Endothelial cell of umbilical vein (primary cell): ENCODE results near the gene FZD1. TPM values are rescaled to one million over a fixed set of nuclear protein-coding genes. Genes with fewer than 3 reads are reported as not detected.

Source experiments
- BruUV-seq: library from RNA; stranded (reverse); fragments of 400-500 nt; replicated peaks from 2 replicates; lab custom pipeline; 2021; lab: Mats Ljungman, UMichigan
- CTCF ChIA-PET: fragments of 300-600, 350-600 bp; sonication (Branson Sonifier 250); formaldehyde crosslinking; loops from one replicate; lab custom pipeline; 2021; ENCODE audit warnings: antibody characterized with exemption, inconsistent platforms; lab: Charles Lee
- POLR2A ChIA-PET: fragments of 300-600, 350-600 bp; sonication (Branson Sonifier 250); formaldehyde crosslinking; loops from one replicate; lab custom pipeline; 2021; ENCODE audit warnings: antibody characterized with exemption, inconsistent platforms; lab: Charles Lee
- DNase-seq: peaks from one replicate; pipeline ENCODE4 v3.0.0-alpha.2; 2011; ENCODE audit warnings: low read depth, low spot score
- FAIRE-seq: peaks from 2 replicates; lab custom pipeline; 2011; peaks lifted over from hg19 to GRCh38; lab: Jason Lieb, UNC
- H2AFZ ChIP-seq: 2 replicates; pipeline ENCODE4 v1.6.0; 2012; ENCODE audit warnings: low read depth, low read length, control low read depth, inconsistent platforms
- H3K27ac ChIP-seq: 2 replicates; pipeline ENCODE4 v1.5.1; 2011; ENCODE audit warnings: low read depth, mild to moderate bottlenecking, control low read depth, low read length, moderate library complexity; ENCODE audit not compliant: insufficient read depth
- H3K27me3 ChIP-seq, 2 experiments: 2 replicates each; pipeline versions ENCODE4 v1.6.0 to v1.6.1; 2011; ENCODE audit warnings: low read length in 2 of 2, mixed read lengths in 1 of 2; ENCODE audit not compliant: control insufficient read depth in 2 of 2, insufficient read depth in 2 of 2
- H3K36me3 ChIP-seq, 2 experiments: 2 replicates in 1 of 2; 3 replicates in 1 of 2; pipeline ENCODE4 v1.5.1; 2011; ENCODE audit warnings: low read length in 2 of 2, mild to moderate bottlenecking in 1 of 2, moderate library complexity in 1 of 2; ENCODE audit not compliant: control insufficient read depth in 2 of 2, insufficient read depth in 2 of 2; ENCODE audit errors: extremely low read depth in 1 of 2
- H3K4me1 ChIP-seq: 3 replicates; pipeline ENCODE4 v1.5.1; 2011; ENCODE audit warnings: mild to moderate bottlenecking, low read length; ENCODE audit not compliant: control insufficient read depth, insufficient read depth; ENCODE audit errors: extremely low read depth
- H3K4me2 ChIP-seq: 2 replicates; pipeline ENCODE4 v1.6.1; 2011; ENCODE audit warnings: low read length, control low read depth, mixed read lengths; ENCODE audit not compliant: insufficient read depth
- H3K4me3 ChIP-seq, 3 experiments: fragments of 200-600 bp in 1 of 3; sonication (generic), shearing (Covaris generic) in 1 of 3; replicated peaks in 1 of 3; 2 replicates each; pipeline ENCODE4 v1.5.1; 2011 to 2016; ENCODE audit warnings: control low read depth in 3 of 3, low read length in 3 of 3, mild to moderate bottlenecking in 2 of 3, inconsistent platforms in 1 of 3, low read depth in 1 of 3, moderate library complexity in 1 of 3; ENCODE audit not compliant: insufficient read depth in 1 of 3
- H3K79me2 ChIP-seq: 2 replicates; pipeline ENCODE4 v1.6.0; 2012; ENCODE audit warnings: low read length, inconsistent platforms; ENCODE audit not compliant: control insufficient read depth, insufficient read depth
- H3K9ac ChIP-seq: replicated peaks from 2 replicates; pipeline ENCODE3; 2011; ENCODE audit warnings: low read length, control low read depth; ENCODE audit not compliant: insufficient read depth; ENCODE audit errors: extremely low read depth
- H3K9me1 ChIP-seq: replicated peaks from 3 replicates; pipeline ENCODE4 v1.6.0; 2011; ENCODE audit warnings: mild to moderate bottlenecking, low read length; ENCODE audit not compliant: control insufficient read depth, insufficient read depth; ENCODE audit errors: extremely low read depth
- H3K9me3 ChIP-seq: replicated peaks from 2 replicates; pipeline ENCODE4 v1.5.1; 2012; ENCODE audit warnings: low read length, inconsistent platforms; ENCODE audit not compliant: control insufficient read depth, insufficient read depth
- H4K20me1 ChIP-seq: replicated peaks from 2 replicates; pipeline ENCODE3; 2011; ENCODE audit warnings: mild to moderate bottlenecking, low read length; ENCODE audit not compliant: control insufficient read depth, insufficient read depth; ENCODE audit errors: extremely low read depth
- EZH2 ChIP-seq: IDR thresholded peaks from 2 replicates; pipeline ENCODE4 v1.6.1; 2012; ENCODE audit warnings: borderline replicate concordance, low read depth, mild to moderate bottlenecking, moderate library complexity, low read length, inconsistent platforms; ENCODE audit not compliant: severe bottlenecking
- FOS ChIP-seq: IDR thresholded peaks from 2 replicates; pipeline ENCODE4 v1.6.1; 2011; ENCODE audit warnings: mild to moderate bottlenecking, low read length, moderate library complexity, borderline replicate concordance; ENCODE audit not compliant: insufficient read depth
- GATA2 ChIP-seq: IDR thresholded peaks from 2 replicates; pipeline ENCODE4 v1.7.0; 2011; ENCODE audit warnings: low read depth, mild to moderate bottlenecking, moderate library complexity, mixed read lengths, low read length; ENCODE audit not compliant: insufficient read length, insufficient read depth
- JUN ChIP-seq: IDR thresholded peaks from 2 replicates; pipeline ENCODE4 v1.6.1; 2011; ENCODE audit warnings: borderline replicate concordance, low read depth; ENCODE audit not compliant: insufficient read length, insufficient read depth
- MYC ChIP-seq: IDR thresholded peaks from one replicate; pipeline ENCODE4 v1.6.1; 2011; ENCODE audit warnings: mild to moderate bottlenecking, low read depth, low read length
- POLR2A ChIP-seq: IDR thresholded peaks from 2 replicates; pipeline ENCODE4 v1.6.1; 2012; ENCODE audit warnings: low read depth, mild to moderate bottlenecking, control low read depth, low read length
- POLR2AphosphoS5 ChIP-seq: IDR thresholded peaks from 2 replicates; pipeline ENCODE4 v1.6.1; 2012; ENCODE audit warnings: low read depth, mild to moderate bottlenecking, control low read depth, low read length, moderate library complexity; ENCODE audit not compliant: insufficient read depth
- dilution Hi-C: fragments of 300-500 bp; cut with MboI; formaldehyde crosslinking; loops from one replicate; pipeline ENCODE4 v1.15.0; 2019; ENCODE audit warnings: low sequenced_read_pairs; ENCODE audit not compliant: extremely low pct_ligation_motif_present
- intact Hi-C: fragments of 100-400 bp; cut with micrococcal nuclease; formaldehyde crosslinking; loops from one replicate; pipeline ENCODE4 v1.10.0; 2022
- polyA plus RNA-seq, 4 experiments: library from polyadenylated mRNA; depleted of rRNA in 3 of 4; stranded (reverse) in 3 of 4; unstranded in 1 of 4; fragments of >200 nt; gene quantifications; 2 replicates each; pipeline versions ENCODE4 v1.2.1 to v1.2.3, GENCODE V29; 2011 to 2012; ENCODE audit warnings: missing spikeins in 1 of 4
- total RNA-seq: library from RNA; stranded (reverse); gene quantifications from 2 replicates; pipeline ENCODE4 v1.2.3, GENCODE V29; 2021
- TF ChIP-seq, protein P1 (sequence below), 2 donors: IDR thresholded peaks; 1 replicate in 1 of 2; 2 replicates in 1 of 2; pipeline ENCODE4 v1.5.1; 2011; ENCODE audit warnings: low read length in 2 of 2, mild to moderate bottlenecking in 2 of 2, moderate library complexity in 2 of 2, control low read depth in 1 of 2, inconsistent platforms in 1 of 2, low read depth in 1 of 2; ENCODE audit not compliant: insufficient read depth in 1 of 2; ENCODE audit errors: extremely low read depth in 1 of 2
- TF ChIP-seq, protein P2 (sequence below): IDR thresholded peaks from 2 replicates; pipeline ENCODE4 v1.6.1; 2011; ENCODE audit not compliant: insufficient read depth, insufficient read length

Gene FZD1
- total and polyA plus RNA-seq, 2 donors (not counting 3 experiments of a cell fraction or from before 2014, with no cell fraction given), result 2.4 to 3.4 TPM

DNA sequence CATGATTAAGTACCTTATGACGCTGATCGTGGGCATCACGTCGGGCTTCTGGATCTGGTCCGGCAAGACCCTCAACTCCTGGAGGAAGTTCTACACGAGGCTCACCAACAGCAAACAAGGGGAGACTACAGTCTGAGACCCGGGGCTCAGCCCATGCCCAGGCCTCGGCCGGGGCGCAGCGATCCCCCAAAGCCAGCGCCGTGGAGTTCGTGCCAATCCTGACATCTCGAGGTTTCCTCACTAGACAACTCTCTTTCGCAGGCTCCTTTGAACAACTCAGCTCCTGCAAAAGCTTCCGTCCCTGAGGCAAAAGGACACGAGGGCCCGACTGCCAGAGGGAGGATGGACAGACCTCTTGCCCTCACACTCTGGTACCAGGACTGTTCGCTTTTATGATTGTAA lies 2.5 kb downstream of the FZD1 start:
- peaks cover 1 to 5% of the 10 kb centered on the region in 2 experiments for H3K27me3 ChIP-seq
- intact Hi-C loops, result loop anchor here (10.0 kb wide), 1 partner anchor 518 kb away; no protein-coding TSS in a partner anchor
- no peaks in the 10 kb centered on the region for H3K79me2 ChIP-seq
- no peak overlapping the region for H3K4me2 ChIP-seq
- TF ChIP-seq MYC (no peak), JUN (no peak), FOS (no peak), GATA2 (no peak), EZH2 (no peak), POLR2A (no peak), POLR2AphosphoS5 (no peak)
- TF ChIP-seq, protein P1, sequence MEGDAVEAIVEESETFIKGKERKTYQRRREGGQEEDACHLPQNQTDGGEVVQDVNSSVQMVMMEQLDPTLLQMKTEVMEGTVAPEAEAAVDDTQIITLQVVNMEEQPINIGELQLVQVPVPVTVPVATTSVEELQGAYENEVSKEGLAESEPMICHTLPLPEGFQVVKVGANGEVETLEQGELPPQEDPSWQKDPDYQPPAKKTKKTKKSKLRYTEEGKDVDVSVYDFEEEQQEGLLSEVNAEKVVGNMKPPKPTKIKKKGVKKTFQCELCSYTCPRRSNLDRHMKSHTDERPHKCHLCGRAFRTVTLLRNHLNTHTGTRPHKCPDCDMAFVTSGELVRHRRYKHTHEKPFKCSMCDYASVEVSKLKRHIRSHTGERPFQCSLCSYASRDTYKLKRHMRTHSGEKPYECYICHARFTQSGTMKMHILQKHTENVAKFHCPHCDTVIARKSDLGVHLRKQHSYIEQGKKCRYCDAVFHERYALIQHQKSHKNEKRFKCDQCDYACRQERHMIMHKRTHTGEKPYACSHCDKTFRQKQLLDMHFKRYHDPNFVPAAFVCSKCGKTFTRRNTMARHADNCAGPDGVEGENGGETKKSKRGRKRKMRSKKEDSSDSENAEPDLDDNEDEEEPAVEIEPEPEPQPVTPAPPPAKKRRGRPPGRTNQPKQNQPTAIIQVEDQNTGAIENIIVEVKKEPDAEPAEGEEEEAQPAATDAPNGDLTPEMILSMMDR (IDR thresholded peaks at IDR 0.05; ENCODE audit: extremely low read depth in 1 of 2, insufficient read depth in 1 of 2, low read depth in 1 of 2, low read length in 2 of 2), result no peak
- TF ChIP-seq, protein P2, sequence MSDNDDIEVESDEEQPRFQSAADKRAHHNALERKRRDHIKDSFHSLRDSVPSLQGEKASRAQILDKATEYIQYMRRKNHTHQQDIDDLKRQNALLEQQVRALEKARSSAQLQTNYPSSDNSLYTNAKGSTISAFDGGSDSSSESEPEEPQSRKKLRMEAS, result no peak
- POLR2A ChIA-PET, result no interaction called here
- DNase-seq (no peak), FAIRE-seq (no peak)
- H3K9me3 ChIP-seq, result no peaks in the 10 kb centered on the region
- BruUV-seq, result no TSS peak
- no peak overlapping the region for H3K4me3 ChIP-seq
- no peak overlapping the region for H2AFZ ChIP-seq
- peaks cover 6% of the 10 kb centered on the region for H3K4me1 ChIP-seq
- no peaks in the 10 kb centered on the region for H4K20me1 ChIP-seq
- H3K36me3 ChIP-seq, result no peaks in the 10 kb centered on the region
- H3K27ac ChIP-seq, result no peak overlapping the region
- CTCF ChIA-PET, result no interaction called here
- dilution Hi-C loops, result no loop called here
- no peaks in the 10 kb centered on the region for H3K9me1 ChIP-seq
- H3K9ac ChIP-seq, result no peak overlapping the region
